Lower leg skin (tissue), 3 donors: ENCODE data around the gene SAMD3.

Experiments used
- CTCF ChIP-seq, 3 donors: fragments of 450-650 bp; IDR thresholded peaks; one replicate each; pipeline ENCODE4 v1.5.1; 2016; ENCODE audit warnings: antibody characterized with exemption in 3 of 3, mild to moderate bottlenecking in 3 of 3, moderate library complexity in 2 of 3
- POLR2A ChIP-seq, 2 donors: fragments of 450-650 bp; IDR thresholded peaks; one replicate each; pipeline ENCODE4 v1.6.1; 2016 to 2017; ENCODE audit warnings: antibody characterized with exemption in 2 of 2, mild to moderate bottlenecking in 1 of 2, moderate library complexity in 1 of 2

GRCh38 chr6:130244728-130245127, 22.0 kb upstream of the SAMD3 start:
- no peak for TF ChIP-seq CTCF (IDR thresholded peaks at IDR 0.05)
- TF ChIP-seq POLR2A (IDR thresholded peaks at IDR 0.05) = no peak
